GM12878 (cell line): Measurements from ENCODE around the gene PRIM1. TPM values are rescaled to one million over a fixed set of nuclear protein-coding genes. Genes with fewer than 3 reads are reported as not detected.
A peak's percentile ranks its signal among the peaks of the same experiment; 100 is the strongest.

Source experiments
- ELK1 ChIP-seq: IDR thresholded peaks from 2 replicates; pipeline ENCODE4 v1.6.1; 2012; ENCODE audit warnings: low read depth, low read length, improper control_type of control experiment
- FOXM1 ChIP-seq: IDR thresholded peaks from 2 replicates; pipeline ENCODE4 v1.6.1; 2012; ENCODE audit warnings: low read depth, mild to moderate bottlenecking, inconsistent platforms, low read length, moderate library complexity
- HSF1 ChIP-seq: fragments of 150-350 bp; IDR thresholded peaks from 2 replicates; pipeline ENCODE4 v1.6.1; 2014; ENCODE audit warnings: mild to moderate bottlenecking, low read depth, low read length
- IKZF2 ChIP-seq, 2 experiments: fragments of 450-650 bp; IDR thresholded peaks; 2 replicates each; pipeline ENCODE4 v1.6.1; 2017; ENCODE audit warnings: mild to moderate bottlenecking in 2 of 2, moderate library complexity in 2 of 2
- IRF3 ChIP-seq: fragments of 450-650 bp; IDR thresholded peaks from 2 replicates; pipeline ENCODE4 v1.6.1; 2014; ENCODE audit warnings: mild to moderate bottlenecking
- IRF4 ChIP-seq: IDR thresholded peaks from 2 replicates; pipeline ENCODE4 v1.6.1; 2011; ENCODE audit warnings: low read depth, low read length
- KDM1A ChIP-seq: fragments of 200-600 bp; sonication (generic); IDR thresholded peaks from 2 replicates; pipeline ENCODE4 v1.6.1; 2016; ENCODE audit warnings: borderline replicate concordance
- NBN ChIP-seq: fragments of 450-650 bp; IDR thresholded peaks from 2 replicates; pipeline ENCODE4 v1.6.1; 2016
- NKRF ChIP-seq: fragments of 450-650 bp; conservative IDR thresholded peaks from 2 replicates; pipeline ENCODE4 v1.6.1; 2017; ENCODE audit warnings: mild to moderate bottlenecking, moderate library complexity
- NR2F1 ChIP-seq: fragments of 450-650 bp; conservative IDR thresholded peaks from 2 replicates; pipeline ENCODE4 v1.6.1; 2017; ENCODE audit warnings: mild to moderate bottlenecking
- PAX8 ChIP-seq: fragments of 450-650 bp; IDR thresholded peaks from 2 replicates; pipeline ENCODE4 v1.6.1; 2017; ENCODE audit warnings: mild to moderate bottlenecking, moderate library complexity
- SRF ChIP-seq, 2 experiments: IDR thresholded peaks; 2 replicates each; pipeline ENCODE4 v1.6.1; 2011; ENCODE audit warnings: low read depth in 2 of 2, low read length in 2 of 2, mild to moderate bottlenecking in 1 of 2, moderate library complexity in 1 of 2
- ZNF384 ChIP-seq: IDR thresholded peaks from 2 replicates; pipeline ENCODE4 v1.6.1; 2012; ENCODE audit warnings: low read depth, mild to moderate bottlenecking, low read length, improper control_type of control experiment, borderline replicate concordance
- polyA plus RNA-seq, 11 experiments: library from polyadenylated mRNA; depleted of rRNA in 4 of 11; unstranded in 6 of 11; stranded (reverse) in 5 of 11; fragments of >200 nt; fragmentation: Nextera tagmentation in 4 of 11; fragmentation: Illumina TruSeq in 1 of 11; extraction: Ambion mirVana in 4 of 11; extraction: Trizol in 1 of 11; gene quantifications; 1 replicate in 1 of 11; 2 replicates in 10 of 11; pipeline versions ENCODE4 v1.2.1 to v1.2.3, GENCODE V29; 2011 to 2016; ENCODE audit warnings: inconsistent platforms in 2 of 11, missing spikeins in 2 of 11, low read depth in 1 of 11
- total RNA-seq, 4 experiments: library from RNA; depleted of rRNA in 3 of 4; stranded (reverse); fragments of >200 nt in 3 of 4; fragmentation: Illumina TruSeq in 1 of 4; extraction: Trizol in 1 of 4; gene quantifications; 2 replicates each; pipeline versions ENCODE4 v1.2.1 to v1.2.3, GENCODE V29; 2013 to 2021
- TF ChIP-seq, protein P1 (sequence below): fragments of 450-650 bp; IDR thresholded peaks from 2 replicates; pipeline ENCODE4 v1.6.1; 2017; ENCODE audit warnings: antibody characterized with exemption, mild to moderate bottlenecking, moderate library complexity
- TF ChIP-seq, protein P2 (sequence below): IDR thresholded peaks from 2 replicates; pipeline ENCODE4 v1.6.1; 2011; ENCODE audit warnings: borderline replicate concordance, low read depth, mild to moderate bottlenecking, moderate library complexity, low read length; ENCODE audit not compliant: insufficient read depth, poor library complexity, severe bottlenecking

PRIM1 gene
- total and polyA plus RNA-seq, 10 of the 15 experiments (the other 5 are each of a cell fraction or from before 2014, with no cell fraction given) = 27.1 to 70.6 (median 55.7) TPM

GRCh38 chr12:56688129-56688845, 63.8 kb downstream of the PRIM1 start, which contains the start of gene PTGES3 (continued):
- TF ChIP-seq HSF1 = peak; percentile 98
- no peak for TF ChIP-seq PAX8
- TF ChIP-seq NBN = peak; percentile 79
- no peak for TF ChIP-seq IRF4
- TF ChIP-seq FOXM1 = peak; percentile 54; the same call in 1 of the 2 replicates
- TF ChIP-seq IRF3 = 0 out of 2 replicates have a peak, but pooled peaks have one; percentile 9
- no peak for TF ChIP-seq SRF (IDR thresholded peaks at IDR 0.05; ENCODE audit: low read depth in 2 of 2, low read length in 2 of 2)
- TF ChIP-seq KDM1A = no peak
- TF ChIP-seq ZNF384 = peak; percentile 25; the same call in 1 of the 2 replicates
- peak; percentile 75; the same call in 1 of the 2 replicates for TF ChIP-seq NKRF
- TF ChIP-seq, protein P1, sequence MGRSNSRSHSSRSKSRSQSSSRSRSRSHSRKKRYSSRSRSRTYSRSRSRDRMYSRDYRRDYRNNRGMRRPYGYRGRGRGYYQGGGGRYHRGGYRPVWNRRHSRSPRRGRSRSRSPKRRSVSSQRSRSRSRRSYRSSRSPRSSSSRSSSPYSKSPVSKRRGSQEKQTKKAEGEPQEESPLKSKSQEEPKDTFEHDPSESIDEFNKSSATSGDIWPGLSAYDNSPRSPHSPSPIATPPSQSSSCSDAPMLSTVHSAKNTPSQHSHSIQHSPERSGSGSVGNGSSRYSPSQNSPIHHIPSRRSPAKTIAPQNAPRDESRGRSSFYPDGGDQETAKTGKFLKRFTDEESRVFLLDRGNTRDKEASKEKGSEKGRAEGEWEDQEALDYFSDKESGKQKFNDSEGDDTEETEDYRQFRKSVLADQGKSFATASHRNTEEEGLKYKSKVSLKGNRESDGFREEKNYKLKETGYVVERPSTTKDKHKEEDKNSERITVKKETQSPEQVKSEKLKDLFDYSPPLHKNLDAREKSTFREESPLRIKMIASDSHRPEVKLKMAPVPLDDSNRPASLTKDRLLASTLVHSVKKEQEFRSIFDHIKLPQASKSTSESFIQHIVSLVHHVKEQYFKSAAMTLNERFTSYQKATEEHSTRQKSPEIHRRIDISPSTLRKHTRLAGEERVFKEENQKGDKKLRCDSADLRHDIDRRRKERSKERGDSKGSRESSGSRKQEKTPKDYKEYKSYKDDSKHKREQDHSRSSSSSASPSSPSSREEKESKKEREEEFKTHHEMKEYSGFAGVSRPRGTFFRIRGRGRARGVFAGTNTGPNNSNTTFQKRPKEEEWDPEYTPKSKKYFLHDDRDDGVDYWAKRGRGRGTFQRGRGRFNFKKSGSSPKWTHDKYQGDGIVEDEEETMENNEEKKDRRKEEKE = no peak
- TF ChIP-seq ELK1 = no peak
- TF ChIP-seq, protein P2, sequence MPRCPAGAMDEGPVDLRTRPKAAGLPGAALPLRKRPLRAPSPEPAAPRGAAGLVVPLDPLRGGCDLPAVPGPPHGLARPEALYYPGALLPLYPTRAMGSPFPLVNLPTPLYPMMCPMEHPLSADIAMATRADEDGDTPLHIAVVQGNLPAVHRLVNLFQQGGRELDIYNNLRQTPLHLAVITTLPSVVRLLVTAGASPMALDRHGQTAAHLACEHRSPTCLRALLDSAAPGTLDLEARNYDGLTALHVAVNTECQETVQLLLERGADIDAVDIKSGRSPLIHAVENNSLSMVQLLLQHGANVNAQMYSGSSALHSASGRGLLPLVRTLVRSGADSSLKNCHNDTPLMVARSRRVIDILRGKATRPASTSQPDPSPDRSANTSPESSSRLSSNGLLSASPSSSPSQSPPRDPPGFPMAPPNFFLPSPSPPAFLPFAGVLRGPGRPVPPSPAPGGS = no peak
- TF ChIP-seq NR2F1 = no peak
- TF ChIP-seq IKZF2 (IDR thresholded peaks at IDR 0.05) = peak; percentile 21 to 33; a peak in 2 of 4 replicates
